GM12872 (cell line): Measurements from ENCODE around the gene FAM120A.

Experiments used
- CTCF ChIP-seq: IDR thresholded peaks from 3 replicates; pipeline ENCODE4 v1.5.1; 2011; ENCODE audit warnings: low read depth, mild to moderate bottlenecking, low read length, moderate library complexity; ENCODE audit not compliant: insufficient read depth

Gene FAM120A

GRCh38 chr9:93460689-93461413 is 9.4 kb downstream of the FAM120A start:
- no peak for TF ChIP-seq CTCF

GRCh38 chr9:93461414-93461743 is 9.9 kb downstream of the FAM120A start:
- no peak for TF ChIP-seq CTCF

- no peak for TF ChIP-seq CTCF
Measured at GRCh38 chr9:93461821-93462220, 10.3 kb downstream of the FAM120A start.

GRCh38 chr9:93463638-93464248 is 12.3 kb downstream of the FAM120A start:
- TF ChIP-seq CTCF: no peak

GRCh38 chr9:93464395-93464794 is 12.9 kb downstream of the FAM120A start:
- TF ChIP-seq CTCF: no peak

GRCh38 chr9:93464876-93465275 is 13.4 kb downstream of the FAM120A start:
- TF ChIP-seq CTCF: no peak

GRCh38 chr9:93465855-93466254 is 14.4 kb downstream of the FAM120A start:
- TF ChIP-seq CTCF: no peak
